GM12878 (cell line): ENCODE results near the gene CXCR1. TPM values are rescaled to one million over a fixed set of nuclear protein-coding genes. Genes with fewer than 3 reads are reported as not detected.

Experiments used
- ATAC-seq: fragments of 200-7000 bp; cut with Tn5 transposase; 3 replicates; pipeline ENCODE4 v1.9.1; 2020; ENCODE audit warnings: mild to moderate bottlenecking, moderate library complexity
- BruUV-seq: library from RNA; stranded (reverse); fragments of 400-500 nt; replicated peaks from 2 replicates; lab custom pipeline; 2021; lab: Mats Ljungman, UMichigan
- CTCF ChIA-PET: fragments of 300-600 bp; sonication (Branson Sonifier 250); formaldehyde crosslinking; extraction: SDS; loops from one replicate; lab custom pipeline; 2021; ENCODE audit warnings: inconsistent platforms; lab: Yijun Ruan, JAX
- POLR2A ChIA-PET: fragments of 350-600 bp; formaldehyde crosslinking; extraction: SDS; loops from one replicate; lab custom pipeline; 2021; ENCODE audit warnings: inconsistent platforms; lab: Charles Lee
- RAD21 ChIA-PET: fragments of 300-600 bp; sonication (Branson Sonifier 250); formaldehyde crosslinking; loops from one replicate; lab custom pipeline; 2023; ENCODE audit warnings: antibody characterized with exemption; ENCODE audit not compliant: unreplicated experiment; lab: Charles Lee
- SMC1A ChIA-PET: fragments of 300-600 bp; sonication (Branson Sonifier 250); formaldehyde crosslinking; loops from one replicate; lab custom pipeline; 2023; ENCODE audit not compliant: unreplicated experiment, uncharacterized antibody; lab: Charles Lee
- DNase-seq: peaks from one replicate; pipeline ENCODE4 v3.0.0-alpha.2; 2011; ENCODE audit warnings: low read depth, low spot score
- FAIRE-seq: peaks from 3 replicates; lab custom pipeline; 2011; peaks lifted over from hg19 to GRCh38; lab: Jason Lieb, UNC
- H2AFZ ChIP-seq: 2 replicates; pipeline ENCODE4 v1.6.0; 2011; ENCODE audit warnings: low read depth, low read length, control low read depth; ENCODE audit not compliant: control insufficient read depth
- H3K27ac ChIP-seq: 2 replicates; pipeline ENCODE4 v1.5.1; 2011; ENCODE audit warnings: control low read depth; ENCODE audit not compliant: control insufficient read depth, insufficient read depth
- H3K27me3 ChIP-seq, 2 experiments: replicated peaks in 1 of 2; 2 replicates each; pipeline versions ENCODE4 v1.6.0 to v1.6.1; 2011; ENCODE audit warnings: low read length in 1 of 2; ENCODE audit not compliant: control insufficient read depth in 2 of 2, insufficient read depth in 2 of 2
- H3K36me3 ChIP-seq, 2 experiments: 2 replicates each; pipeline ENCODE4 v1.5.1; 2011; ENCODE audit warnings: low read length in 1 of 2; ENCODE audit not compliant: control insufficient read depth in 2 of 2, insufficient read depth in 2 of 2
- H3K4me1 ChIP-seq: 2 replicates; pipeline ENCODE4 v1.6.1; 2011; ENCODE audit warnings: mild to moderate bottlenecking, low read length, moderate library complexity, mixed read lengths; ENCODE audit not compliant: control insufficient read depth, insufficient read depth
- H3K4me2 ChIP-seq: 2 replicates; pipeline ENCODE4 v1.6.0; 2011; ENCODE audit warnings: control low read depth; ENCODE audit not compliant: control insufficient read depth, insufficient read depth
- H3K4me3 ChIP-seq: fragments of 200-600 bp; sonication (generic); 2 replicates; pipeline ENCODE4 v1.5.1; 2016
- H3K79me2 ChIP-seq: 2 replicates; pipeline ENCODE4 v1.6.0; 2011; ENCODE audit warnings: low read length; ENCODE audit not compliant: control insufficient read depth, insufficient read depth
- H3K9ac ChIP-seq: 2 replicates; pipeline ENCODE4 v1.8.0; 2011; ENCODE audit warnings: low read length, control low read depth, mixed read lengths; ENCODE audit not compliant: control insufficient read depth, insufficient read depth
- H3K9me3 ChIP-seq: replicated peaks from 3 replicates; pipeline ENCODE4 v1.5.1; 2011; ENCODE audit warnings: mild to moderate bottlenecking, low read length; ENCODE audit not compliant: control insufficient read depth, insufficient read depth
- H4K20me1 ChIP-seq: 2 replicates; pipeline ENCODE4 v1.6.0; 2011; ENCODE audit not compliant: control insufficient read depth, insufficient read depth
- BACH1 ChIP-seq: fragments of 450-650 bp; IDR thresholded peaks from 2 replicates; pipeline ENCODE4 v1.6.1; 2017; ENCODE audit warnings: mild to moderate bottlenecking, borderline replicate concordance
- EED ChIP-seq: sonication (generic); IDR thresholded peaks from 2 replicates; pipeline ENCODE4 v1.6.1; 2016; ENCODE audit warnings: antibody characterized with exemption, low read depth
- NFXL1 ChIP-seq: fragments of 450-650 bp; IDR thresholded peaks from 2 replicates; pipeline ENCODE4 v1.6.1; 2017; ENCODE audit warnings: antibody characterized with exemption, mild to moderate bottlenecking, borderline replicate concordance
- NFYA ChIP-seq: IDR thresholded peaks from 2 replicates; pipeline ENCODE4 v1.6.1; 2011; ENCODE audit warnings: low read depth, mild to moderate bottlenecking, low read length, improper control_type of control experiment, borderline replicate concordance
- NR2C2 ChIP-seq: IDR thresholded peaks from 2 replicates; pipeline ENCODE4 v1.6.1; 2011; ENCODE audit warnings: borderline replicate concordance, low read depth; ENCODE audit not compliant: control insufficient read depth, insufficient read length
- RCOR1 ChIP-seq: conservative IDR thresholded peaks from 2 replicates; pipeline ENCODE4 v1.6.1; 2012; ENCODE audit warnings: low read depth, low read length, improper control_type of control experiment
- SMAD1 ChIP-seq: fragments of 450-650 bp; IDR thresholded peaks from 2 replicates; pipeline ENCODE4 v1.6.1; 2018; ENCODE audit warnings: mild to moderate bottlenecking, low read depth; ENCODE audit not compliant: partially characterized antibody
- ZNF207 ChIP-seq: fragments of 450-650 bp; IDR thresholded peaks from 2 replicates; pipeline ENCODE4 v1.6.1; 2014; ENCODE audit warnings: antibody characterized with exemption, mild to moderate bottlenecking, borderline replicate concordance
- WGBS: methylation state at CpG from one replicate; pipeline ENCODE4 v1.1.6; 2016; ENCODE audit warnings: low lambda C conversion rate; ENCODE audit not compliant: insufficient replicate concordance, insufficient coverage; ENCODE audit errors: missing lambda C conversion rate; 5-methylcytosine and 5-hydroxymethylcytosine counted together
- in situ Hi-C: fragments of 300-500 bp; cut with MboI; formaldehyde crosslinking; loops from 9 replicates; pipeline ENCODE4 v1.14.3; 2018; ENCODE audit warnings: mixed read lengths
- intact Hi-C: fragments of 100-400 bp; cut with micrococcal nuclease; formaldehyde crosslinking; loops from one replicate; pipeline ENCODE4 v1.14.2; 2022; ENCODE audit not compliant: unreplicated experiment
- polyA plus RNA-seq, 11 experiments: library from polyadenylated mRNA; depleted of rRNA in 4 of 11; unstranded in 6 of 11; stranded (reverse) in 5 of 11; fragments of >200 nt; fragmentation: Nextera tagmentation in 4 of 11; fragmentation: Illumina TruSeq in 1 of 11; extraction: Ambion mirVana in 4 of 11; extraction: Trizol in 1 of 11; gene quantifications; 1 replicate in 1 of 11; 2 replicates in 10 of 11; pipeline versions ENCODE4 v1.2.1 to v1.2.3, GENCODE V29; 2011 to 2016; ENCODE audit warnings: inconsistent platforms in 2 of 11, missing spikeins in 2 of 11, low read depth in 1 of 11
- total RNA-seq, 4 experiments: library from RNA; depleted of rRNA in 3 of 4; stranded (reverse); fragments of >200 nt in 3 of 4; fragmentation: Illumina TruSeq in 1 of 4; extraction: Trizol in 1 of 4; gene quantifications; 2 replicates each; pipeline versions ENCODE4 v1.2.1 to v1.2.3, GENCODE V29; 2013 to 2021
- TF ChIP-seq, protein P1 (sequence below): fragments of 450-650 bp; conservative IDR thresholded peaks from 2 replicates; pipeline ENCODE4 v1.6.1; 2017; ENCODE audit warnings: mild to moderate bottlenecking, moderate library complexity
- TF ChIP-seq, protein P2 (sequence below): fragments of 450-650 bp; formaldehyde crosslinking; IDR thresholded peaks from 2 replicates; pipeline ENCODE4 v1.4.0; 2022; ENCODE audit warnings: mild to moderate bottlenecking, moderate library complexity
- TF ChIP-seq, protein P3 (sequence below): IDR thresholded peaks from 2 replicates; pipeline ENCODE4 v1.6.1; 2012; ENCODE audit warnings: low read depth, low read length, improper control_type of control experiment
- TF ChIP-seq, protein P4 (sequence below): IDR thresholded peaks from 2 replicates; pipeline ENCODE4 v1.6.1; 2012; ENCODE audit warnings: low read depth, low read length, improper control_type of control experiment

CXCR1 gene
- total and polyA plus RNA-seq, 10 of the 15 experiments (the other 5 are each of a cell fraction or from before 2014, with no cell fraction given) = not detected

DNA sequence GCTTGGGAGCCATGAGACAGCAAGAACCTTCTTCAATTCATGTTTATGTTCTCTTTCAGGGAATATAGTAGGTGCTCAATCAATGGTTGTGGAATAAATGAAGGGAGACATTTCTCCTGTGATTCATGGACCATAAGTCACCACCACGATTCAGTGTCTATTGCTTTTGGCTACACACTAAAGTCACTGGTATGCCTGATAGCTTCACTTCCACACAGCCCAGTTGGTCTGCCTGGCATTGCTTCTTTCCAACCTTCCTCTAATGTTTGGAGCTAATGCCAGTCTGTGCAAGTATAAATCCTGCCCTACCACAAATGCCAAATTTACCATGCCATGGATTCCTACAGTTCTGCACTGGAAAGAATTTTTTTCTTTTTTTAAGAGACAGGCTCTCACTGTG, 1.3 kb upstream of the CXCR1 start:
- BruUV-seq = no TSS peak
- Histone ChIP-seq H3K27ac (no peak overlapping the region), H3K4me2 (no peak overlapping the region), H3K27me3 (peaks cover 0 to 3% of the 10 kb centered on the region in 2 experiments; a peak in 3 of 4 replicates), H3K9me3 (no peaks in the 10 kb centered on the region), H3K36me3 (no peaks in the 10 kb centered on the region), H3K4me1 (no peaks in the 10 kb centered on the region), H3K4me3 (no peak overlapping the region), H3K9ac (no peak overlapping the region), H3K79me2 (no peaks in the 10 kb centered on the region), H4K20me1 (no peaks in the 10 kb centered on the region), H2AFZ (no peak overlapping the region)
- TF ChIP-seq BACH1 (no peak), NFYA (no peak), NFXL1 (no peak), RCOR1 (no peak), ZNF207 (no peak), NR2C2 (no peak), SMAD1 (no peak), EED (no peak)
- TF ChIP-seq, protein P1, sequence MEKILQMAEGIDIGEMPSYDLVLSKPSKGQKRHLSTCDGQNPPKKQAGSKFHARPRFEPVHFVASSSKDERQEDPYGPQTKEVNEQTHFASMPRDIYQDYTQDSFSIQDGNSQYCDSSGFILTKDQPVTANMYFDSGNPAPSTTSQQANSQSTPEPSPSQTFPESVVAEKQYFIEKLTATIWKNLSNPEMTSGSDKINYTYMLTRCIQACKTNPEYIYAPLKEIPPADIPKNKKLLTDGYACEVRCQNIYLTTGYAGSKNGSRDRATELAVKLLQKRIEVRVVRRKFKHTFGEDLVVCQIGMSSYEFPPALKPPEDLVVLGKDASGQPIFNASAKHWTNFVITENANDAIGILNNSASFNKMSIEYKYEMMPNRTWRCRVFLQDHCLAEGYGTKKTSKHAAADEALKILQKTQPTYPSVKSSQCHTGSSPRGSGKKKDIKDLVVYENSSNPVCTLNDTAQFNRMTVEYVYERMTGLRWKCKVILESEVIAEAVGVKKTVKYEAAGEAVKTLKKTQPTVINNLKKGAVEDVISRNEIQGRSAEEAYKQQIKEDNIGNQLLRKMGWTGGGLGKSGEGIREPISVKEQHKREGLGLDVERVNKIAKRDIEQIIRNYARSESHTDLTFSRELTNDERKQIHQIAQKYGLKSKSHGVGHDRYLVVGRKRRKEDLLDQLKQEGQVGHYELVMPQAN = no peak
- TF ChIP-seq, protein P2, sequence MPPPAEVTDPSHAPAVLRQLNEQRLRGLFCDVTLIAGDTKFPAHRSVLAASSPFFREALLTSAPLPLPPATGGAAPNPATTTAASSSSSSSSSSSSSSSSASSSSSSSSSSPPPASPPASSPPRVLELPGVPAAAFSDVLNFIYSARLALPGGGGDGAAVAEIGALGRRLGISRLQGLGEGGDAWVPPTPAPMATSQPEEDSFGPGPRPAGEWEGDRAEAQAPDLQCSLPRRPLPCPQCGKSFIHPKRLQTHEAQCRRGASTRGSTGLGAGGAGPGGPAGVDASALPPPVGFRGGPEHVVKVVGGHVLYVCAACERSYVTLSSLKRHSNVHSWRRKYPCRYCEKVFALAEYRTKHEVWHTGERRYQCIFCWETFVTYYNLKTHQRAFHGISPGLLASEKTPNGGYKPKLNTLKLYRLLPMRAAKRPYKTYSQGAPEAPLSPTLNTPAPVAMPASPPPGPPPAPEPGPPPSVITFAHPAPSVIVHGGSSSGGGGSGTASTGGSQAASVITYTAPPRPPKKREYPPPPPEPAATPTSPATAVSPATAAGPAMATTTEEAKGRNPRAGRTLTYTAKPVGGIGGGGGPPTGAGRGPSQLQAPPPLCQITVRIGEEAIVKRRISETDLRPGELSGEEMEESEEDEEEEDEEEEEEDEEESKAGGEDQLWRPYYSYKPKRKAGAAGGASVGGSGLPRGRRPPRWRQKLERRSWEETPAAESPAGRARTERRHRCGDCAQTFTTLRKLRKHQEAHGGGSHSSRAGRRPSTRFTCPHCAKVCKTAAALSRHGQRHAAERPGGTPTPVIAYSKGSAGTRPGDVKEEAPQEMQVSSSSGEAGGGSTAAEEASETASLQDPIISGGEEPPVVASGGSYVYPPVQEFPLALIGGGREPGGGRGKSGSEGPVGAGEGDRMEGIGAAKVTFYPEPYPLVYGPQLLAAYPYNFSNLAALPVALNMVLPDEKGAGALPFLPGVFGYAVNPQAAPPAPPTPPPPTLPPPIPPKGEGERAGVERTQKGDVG = no peak
- TF ChIP-seq, protein P3, sequence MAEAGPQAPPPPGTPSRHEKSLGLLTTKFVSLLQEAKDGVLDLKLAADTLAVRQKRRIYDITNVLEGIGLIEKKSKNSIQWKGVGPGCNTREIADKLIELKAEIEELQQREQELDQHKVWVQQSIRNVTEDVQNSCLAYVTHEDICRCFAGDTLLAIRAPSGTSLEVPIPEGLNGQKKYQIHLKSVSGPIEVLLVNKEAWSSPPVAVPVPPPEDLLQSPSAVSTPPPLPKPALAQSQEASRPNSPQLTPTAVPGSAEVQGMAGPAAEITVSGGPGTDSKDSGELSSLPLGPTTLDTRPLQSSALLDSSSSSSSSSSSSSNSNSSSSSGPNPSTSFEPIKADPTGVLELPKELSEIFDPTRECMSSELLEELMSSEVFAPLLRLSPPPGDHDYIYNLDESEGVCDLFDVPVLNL = no peak
- TF ChIP-seq, protein P4, sequence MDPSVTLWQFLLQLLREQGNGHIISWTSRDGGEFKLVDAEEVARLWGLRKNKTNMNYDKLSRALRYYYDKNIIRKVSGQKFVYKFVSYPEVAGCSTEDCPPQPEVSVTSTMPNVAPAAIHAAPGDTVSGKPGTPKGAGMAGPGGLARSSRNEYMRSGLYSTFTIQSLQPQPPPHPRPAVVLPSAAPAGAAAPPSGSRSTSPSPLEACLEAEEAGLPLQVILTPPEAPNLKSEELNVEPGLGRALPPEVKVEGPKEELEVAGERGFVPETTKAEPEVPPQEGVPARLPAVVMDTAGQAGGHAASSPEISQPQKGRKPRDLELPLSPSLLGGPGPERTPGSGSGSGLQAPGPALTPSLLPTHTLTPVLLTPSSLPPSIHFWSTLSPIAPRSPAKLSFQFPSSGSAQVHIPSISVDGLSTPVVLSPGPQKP = no peak
- ATAC-seq (no peak), DNase-seq (no peak), FAIRE-seq (no peak)
- ChIA-PET POLR2A (no interaction called here), SMC1A (interaction anchor here (0.6 to 1.5 kb wide), 7 partner anchors 8 to 558 kb away, joined by 3 to 7 read pairs (median 4); partner anchors contain the start of genes AAMP and PNKD), RAD21 (interaction anchor here (0.5 to 1.0 kb wide), 2 partner anchors 86 to 89 kb away, joined by 3 read pairs; no protein-coding TSS in a partner anchor), CTCF (interaction anchor here (0.6 to 2.5 kb wide), 16 partner anchors 9 to 680 kb away, joined by 3 to 11 read pairs (median 3); no protein-coding TSS in a partner anchor)
- 6% methylated on average over 1 of the region's 1 CpG for WGBS
- intact Hi-C loops = loop anchor here (5.0 kb wide), 2 partner anchors 89 to 96 kb away; no protein-coding TSS in a partner anchor
- in situ Hi-C loops = no loop called here
